ENCODE data around the gene SMARCD1.

SMARCD1 gene

DNA sequence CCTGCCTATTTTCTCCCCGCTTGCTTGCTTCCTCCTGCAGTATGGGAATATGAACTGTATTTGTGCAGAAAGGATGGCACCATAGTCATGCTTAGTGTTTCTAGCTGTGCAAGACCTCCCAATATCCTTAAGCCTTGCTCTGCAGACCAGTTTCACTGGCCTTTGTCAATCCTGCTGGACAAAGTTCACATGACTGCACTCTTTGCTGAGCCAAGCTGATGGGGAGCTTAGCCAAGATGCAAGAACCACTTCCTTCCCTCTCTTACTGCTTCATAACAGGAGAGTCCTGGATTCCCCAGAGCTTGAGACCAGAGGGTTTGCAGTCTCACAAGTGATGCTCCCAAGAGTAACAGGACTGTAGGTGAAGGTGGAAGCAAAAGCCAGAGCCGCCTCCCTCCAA is 24.0 kb upstream of the SMARCD1 start:
- no peak overlapping the region for H3K4me3 ChIP-seq (ENCODE audit: low read depth, low read length)
- DNase-seq (ENCODE audit: low read depth): no peak
- TF ChIP-seq, protein P1, sequence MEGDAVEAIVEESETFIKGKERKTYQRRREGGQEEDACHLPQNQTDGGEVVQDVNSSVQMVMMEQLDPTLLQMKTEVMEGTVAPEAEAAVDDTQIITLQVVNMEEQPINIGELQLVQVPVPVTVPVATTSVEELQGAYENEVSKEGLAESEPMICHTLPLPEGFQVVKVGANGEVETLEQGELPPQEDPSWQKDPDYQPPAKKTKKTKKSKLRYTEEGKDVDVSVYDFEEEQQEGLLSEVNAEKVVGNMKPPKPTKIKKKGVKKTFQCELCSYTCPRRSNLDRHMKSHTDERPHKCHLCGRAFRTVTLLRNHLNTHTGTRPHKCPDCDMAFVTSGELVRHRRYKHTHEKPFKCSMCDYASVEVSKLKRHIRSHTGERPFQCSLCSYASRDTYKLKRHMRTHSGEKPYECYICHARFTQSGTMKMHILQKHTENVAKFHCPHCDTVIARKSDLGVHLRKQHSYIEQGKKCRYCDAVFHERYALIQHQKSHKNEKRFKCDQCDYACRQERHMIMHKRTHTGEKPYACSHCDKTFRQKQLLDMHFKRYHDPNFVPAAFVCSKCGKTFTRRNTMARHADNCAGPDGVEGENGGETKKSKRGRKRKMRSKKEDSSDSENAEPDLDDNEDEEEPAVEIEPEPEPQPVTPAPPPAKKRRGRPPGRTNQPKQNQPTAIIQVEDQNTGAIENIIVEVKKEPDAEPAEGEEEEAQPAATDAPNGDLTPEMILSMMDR (IDR thresholded peaks at IDR 0.05; ENCODE audit: control insufficient read depth, extremely low read depth, insufficient read depth): no peak

- H3K4me3 ChIP-seq (ENCODE audit: low read depth, low read length): no peak overlapping the region
- DNase-seq (ENCODE audit: low read depth): no peak
- TF ChIP-seq, protein P1 (IDR thresholded peaks at IDR 0.05; ENCODE audit: control insufficient read depth, extremely low read depth, insufficient read depth): no peak
Measured at GRCh38 chr12:50061946-50062686, 23.0 kb upstream of the SMARCD1 start.

GRCh38 chr12:50062728-50063460 is 22.2 kb upstream of the SMARCD1 start:
- H3K4me3 ChIP-seq (ENCODE audit: low read depth, low read length): no peak overlapping the region
- DNase-seq (ENCODE audit: low read depth): no peak
- TF ChIP-seq, protein P1 (IDR thresholded peaks at IDR 0.05; ENCODE audit: control insufficient read depth, extremely low read depth, insufficient read depth): no peak

DNA sequence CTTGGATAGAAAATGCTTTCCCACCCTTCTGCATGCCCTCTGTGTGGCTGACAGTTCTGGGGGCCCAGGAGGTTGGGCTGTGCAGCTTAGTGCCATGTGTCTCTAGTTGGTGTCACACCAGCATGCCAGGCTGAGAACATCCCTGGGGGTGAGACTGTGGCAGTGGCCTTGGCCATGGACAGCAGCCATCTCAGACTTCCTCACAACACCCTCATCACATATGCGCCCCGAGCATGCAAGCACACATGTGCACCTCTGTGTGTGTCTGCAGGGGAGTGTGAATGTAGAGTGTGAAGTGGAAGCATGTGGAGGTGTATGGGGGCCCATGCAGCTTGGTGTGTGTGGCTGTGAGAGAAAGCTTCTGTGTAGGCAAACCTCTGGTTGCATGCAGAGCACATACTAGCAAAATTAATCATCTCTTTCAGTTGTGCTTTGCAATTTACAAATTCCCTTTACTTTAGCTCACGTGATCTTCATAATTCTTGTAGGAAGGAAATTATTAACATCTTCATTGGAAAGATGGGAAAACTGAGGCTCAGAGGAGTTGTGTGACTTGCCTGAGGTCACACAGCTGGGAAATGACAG is 19.3 kb upstream of the SMARCD1 start:
- no peak overlapping the region for H3K4me3 ChIP-seq (ENCODE audit: low read depth, low read length)
- TF ChIP-seq, protein P1 (IDR thresholded peaks at IDR 0.05; ENCODE audit: control insufficient read depth, extremely low read depth, insufficient read depth): no peak
- no peak for DNase-seq (ENCODE audit: low read depth)

GRCh38 chr12:50066402-50066801 is 18.7 kb upstream of the SMARCD1 start:
- TF ChIP-seq, protein P1 (IDR thresholded peaks at IDR 0.05; ENCODE audit: control insufficient read depth, extremely low read depth, insufficient read depth): no peak
- H3K4me3 ChIP-seq (ENCODE audit: low read depth, low read length): no peak overlapping the region
- no peak for DNase-seq (ENCODE audit: low read depth)

DNA sequence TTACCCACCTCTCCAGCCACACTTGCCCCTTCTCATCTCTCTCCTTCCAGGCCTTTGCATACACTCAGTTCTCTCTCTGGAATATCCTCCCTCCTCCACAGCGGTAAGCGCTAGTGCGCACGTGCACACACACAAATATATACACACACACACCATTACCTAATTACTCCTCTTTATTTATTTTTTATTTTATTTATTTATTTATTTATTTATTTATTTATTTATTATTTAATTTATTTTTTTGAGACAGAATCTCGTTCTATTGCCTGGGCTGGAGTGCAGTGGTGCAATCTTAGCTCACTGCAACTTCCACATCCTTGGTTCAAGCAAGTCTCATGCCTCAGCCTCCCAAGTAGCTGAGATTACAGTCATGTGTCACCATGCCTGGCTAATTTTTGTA is 16.1 kb upstream of the SMARCD1 start:
- TF ChIP-seq, protein P1 (IDR thresholded peaks at IDR 0.05; ENCODE audit: control insufficient read depth, extremely low read depth, insufficient read depth): no peak
- no peak for DNase-seq (ENCODE audit: low read depth)
- H3K4me3 ChIP-seq (ENCODE audit: low read depth, low read length): no peak overlapping the region
